Measurements from ENCODE around the gene GH1. TPM values are rescaled to one million over a fixed set of nuclear protein-coding genes. Genes with fewer than 3 reads are reported as not detected.

GH1 gene
- total RNA-seq, 1 donor from 2014 or later = not detected

- DNase-seq (ENCODE audit: low spot score, unreplicated experiment) = no peak
- Mint-ChIP-seq H3K4me1 (ENCODE audit: low read depth) (no peaks in the 10 kb centered on the region), H3K27ac (no peak overlapping the region), H3K36me3 (ENCODE audit: insufficient read depth) (no peaks in the 10 kb centered on the region), H3K27me3 (no peaks in the 10 kb centered on the region), H3K9me3 (ENCODE audit: low read depth) (no peaks in the 10 kb centered on the region), H3K4me3 (ENCODE audit: low read depth) (no peak overlapping the region)
- TF ChIP-seq CTCF (IDR thresholded peaks at IDR 0.05; ENCODE audit: unreplicated experiment) = no peak
Measured at GRCh38 chr17:63942309-63942985, 23.8 kb upstream of the GH1 start.

DNA sequence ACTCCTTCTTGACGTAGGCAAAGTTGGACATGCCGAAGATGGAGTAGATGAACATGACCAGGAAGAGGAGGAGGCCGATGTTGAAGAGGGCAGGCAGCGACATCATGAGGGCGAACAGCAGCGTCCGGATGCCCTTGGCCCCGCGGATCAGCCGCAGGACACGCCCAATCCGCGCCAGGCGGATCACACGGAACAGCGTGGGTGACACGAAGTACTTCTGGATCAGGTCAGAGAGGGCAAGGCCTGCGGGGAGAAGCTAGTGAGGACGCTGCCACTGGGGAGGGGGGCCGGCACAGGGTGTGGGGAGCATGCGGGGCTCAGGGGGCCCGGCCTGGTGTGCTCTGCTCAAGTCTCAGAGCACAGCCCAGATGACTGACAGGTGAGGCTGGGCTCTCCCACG, 23.1 kb upstream of the GH1 start:
- H3K27ac Mint-ChIP-seq = no peak overlapping the region
- H3K4me1 Mint-ChIP-seq (ENCODE audit: low read depth) = no peaks in the 10 kb centered on the region
- TF ChIP-seq CTCF (IDR thresholded peaks at IDR 0.05; ENCODE audit: unreplicated experiment) = no peak
- DNase-seq (ENCODE audit: low spot score, unreplicated experiment) = no peak
- no peaks in the 10 kb centered on the region for H3K36me3 Mint-ChIP-seq (ENCODE audit: insufficient read depth)
- H3K4me3 Mint-ChIP-seq (ENCODE audit: low read depth) = no peak overlapping the region
- H3K27me3 Mint-ChIP-seq = no peaks in the 10 kb centered on the region
- no peaks in the 10 kb centered on the region for H3K9me3 Mint-ChIP-seq (ENCODE audit: low read depth)

- Mint-ChIP-seq H3K4me1 (ENCODE audit: low read depth) (no peaks in the 10 kb centered on the region), H3K4me3 (ENCODE audit: low read depth) (no peak overlapping the region), H3K36me3 (ENCODE audit: insufficient read depth) (no peaks in the 10 kb centered on the region), H3K27me3 (peaks cover 1% of the 10 kb centered on the region), H3K27ac (no peak overlapping the region), H3K9me3 (ENCODE audit: low read depth) (no peaks in the 10 kb centered on the region)
- no peak for DNase-seq (ENCODE audit: low spot score, unreplicated experiment)
- TF ChIP-seq CTCF (IDR thresholded peaks at IDR 0.05; ENCODE audit: unreplicated experiment) = no peak
Measured at GRCh38 chr17:63941162-63941561, 22.5 kb upstream of the GH1 start.

DNA sequence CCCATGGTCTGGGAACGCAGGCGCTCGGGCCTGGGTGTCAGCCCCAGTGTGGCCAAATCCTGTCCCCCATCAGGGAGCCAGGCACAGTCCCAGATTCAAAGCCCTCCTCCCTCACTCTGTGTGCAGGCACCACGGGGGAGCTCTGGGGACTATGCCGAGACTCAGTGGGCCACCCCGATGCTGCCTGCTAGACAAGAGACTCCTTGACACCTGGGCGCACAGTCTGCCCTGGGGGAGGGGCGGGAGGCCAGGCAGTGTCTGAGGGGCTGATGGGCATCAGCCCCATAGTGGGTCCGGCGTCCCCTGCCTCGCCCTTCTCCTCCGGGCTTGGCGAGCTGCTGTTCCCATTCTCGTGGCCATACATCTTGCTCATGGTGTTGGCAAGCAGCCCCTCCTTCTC, 21.9 kb upstream of the GH1 start:
- TF ChIP-seq CTCF (IDR thresholded peaks at IDR 0.05; ENCODE audit: unreplicated experiment) = no peak
- Mint-ChIP-seq H3K27me3 (peaks cover 5% of the 10 kb centered on the region), H3K36me3 (ENCODE audit: insufficient read depth) (no peaks in the 10 kb centered on the region), H3K9me3 (ENCODE audit: low read depth) (no peaks in the 10 kb centered on the region), H3K4me3 (ENCODE audit: low read depth) (no peak overlapping the region), H3K4me1 (ENCODE audit: low read depth) (no peaks in the 10 kb centered on the region), H3K27ac (no peak overlapping the region)
- DNase-seq (ENCODE audit: low spot score, unreplicated experiment) = no peak

DNA sequence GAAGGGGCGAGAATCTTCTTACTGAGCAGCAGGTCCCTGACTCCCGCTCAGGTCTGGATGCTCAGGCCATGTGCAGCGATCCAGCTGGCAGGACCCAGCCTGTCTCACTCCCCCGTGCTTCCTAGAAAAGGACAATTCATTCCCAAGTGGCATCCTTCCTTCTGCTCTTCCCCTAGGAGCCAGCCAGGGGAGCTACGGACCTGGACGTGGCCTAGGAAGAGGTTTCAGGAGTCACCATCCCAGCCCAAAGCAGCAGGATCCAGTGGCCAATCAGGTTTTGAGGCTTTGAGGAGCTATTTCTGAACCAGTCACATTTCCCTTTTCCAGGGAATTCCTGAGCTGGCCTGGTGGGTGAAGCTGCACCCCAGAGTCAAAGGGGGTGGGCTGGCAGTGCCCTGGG, 21.2 kb upstream of the GH1 start:
- DNase-seq (ENCODE audit: low spot score, unreplicated experiment) = no peak
- Mint-ChIP-seq H3K27ac (no peak overlapping the region), H3K4me1 (ENCODE audit: low read depth) (no peaks in the 10 kb centered on the region), H3K4me3 (ENCODE audit: low read depth) (no peak overlapping the region), H3K27me3 (peaks cover 6% of the 10 kb centered on the region), H3K36me3 (ENCODE audit: insufficient read depth) (no peaks in the 10 kb centered on the region), H3K9me3 (ENCODE audit: low read depth) (no peaks in the 10 kb centered on the region)
- no peak for TF ChIP-seq CTCF (IDR thresholded peaks at IDR 0.05; ENCODE audit: unreplicated experiment)
